ENCODE data around the gene RRAGC. TPM values are rescaled to one million over a fixed set of nuclear protein-coding genes. Genes with fewer than 3 reads are reported as not detected.

Gene RRAGC
- total and polyA plus RNA-seq, 2 experiments from 2014 or later, result 9.3 to 12.8 TPM

GRCh38 chr1:38834221-38834782 is 25.3 kb downstream of the RRAGC start:
- no peak for TF ChIP-seq JUNB (IDR thresholded peaks at IDR 0.05; ENCODE audit: unreplicated experiment)
- TF ChIP-seq NANOG (IDR thresholded peaks at IDR 0.05; ENCODE audit: borderline replicate concordance), result no peak
- TF ChIP-seq REST (IDR thresholded peaks at IDR 0.05; ENCODE audit: unreplicated experiment), result no peak
- TF ChIP-seq EZH2phosphoT487 (IDR thresholded peaks at IDR 0.05; ENCODE audit: unreplicated experiment), result no peak
- no peak for TF ChIP-seq ZNF462 (CRISPR knock-in tag; IDR thresholded peaks at IDR 0.05)
- TF ChIP-seq POLR2AphosphoS5 (IDR thresholded peaks at IDR 0.05; ENCODE audit: low read depth), result no peak
- TF ChIP-seq EZH2 (IDR thresholded peaks at IDR 0.05; ENCODE audit: low read depth, unreplicated experiment), result no peak
- TF ChIP-seq CREB1 (CRISPR knock-in tag; IDR thresholded peaks at IDR 0.05; ENCODE audit: low read depth), result no peak

More at GRCh38 chr1:38834221-38834782, 25.3 kb downstream of the RRAGC start:
- H2AFZ ChIP-seq, result no peak overlapping the region
- no peak for DNase-seq (ENCODE audit: low spot score)
- H3K4me2 ChIP-seq, result no peak overlapping the region
- H3K9me2 ChIP-seq (ENCODE audit: insufficient read depth), result no peaks in the 10 kb centered on the region
- ATAC-seq, result no peak
- H3K27ac ChIP-seq (ENCODE audit: low read depth), result no peak overlapping the region
- 0 out of 2 replicates have a peak, but pooled peaks cover 6% of the 10 kb centered on the region for H3K36me3 ChIP-seq (ENCODE audit: insufficient read depth)
- no peaks in the 10 kb centered on the region for H3F3A ChIP-seq (replicated peaks; ENCODE audit: low read depth)
- H3K27me3 Mint-ChIP-seq (ENCODE audit: insufficient read depth, low read depth, poor library complexity), result peaks cover 7% of the 10 kb centered on the region
- no peak overlapping the region for H3K27ac Mint-ChIP-seq
- no peaks in the 10 kb centered on the region for H3K9me3 Mint-ChIP-seq
- H3K4me1 Mint-ChIP-seq, result peaks cover 11% of the 10 kb centered on the region; the same call in 2 of the 3 replicates
- no peaks in the 10 kb centered on the region for H4K20me1 ChIP-seq (replicated peaks; ENCODE audit: insufficient read depth)
- H3K27me3 ChIP-seq (ENCODE audit: insufficient read depth), result no peaks in the 10 kb centered on the region
- peaks cover 6% of the 10 kb centered on the region; the same call in 1 of the 2 replicates for H3K4me1 ChIP-seq (ENCODE audit: insufficient read depth)
- H3K4me3 Mint-ChIP-seq, result no peak overlapping the region
- no peaks in the 10 kb centered on the region for H3K79me2 ChIP-seq (replicated peaks; ENCODE audit: insufficient read depth)
- peaks cover 11% of the 10 kb centered on the region; the same call in 2 of the 3 replicates for H3K36me3 Mint-ChIP-seq (ENCODE audit: low read depth)
- no peak overlapping the region for H3K4me3 ChIP-seq
